Fibroblast of peridontal ligament (primary cell): Measurements from ENCODE around the gene FBXO38.
"Not testable (repeated sequence)": the region's sequence is repeated elsewhere in the genome, so short reads cannot be mapped to it uniquely, and the experiment has no call there.

Experiments used
- DNase-seq: peaks from one replicate; pipeline ENCODE4 v3.0.0-alpha.2; 2010; ENCODE audit errors: extremely low read depth

FBXO38 gene

DNA sequence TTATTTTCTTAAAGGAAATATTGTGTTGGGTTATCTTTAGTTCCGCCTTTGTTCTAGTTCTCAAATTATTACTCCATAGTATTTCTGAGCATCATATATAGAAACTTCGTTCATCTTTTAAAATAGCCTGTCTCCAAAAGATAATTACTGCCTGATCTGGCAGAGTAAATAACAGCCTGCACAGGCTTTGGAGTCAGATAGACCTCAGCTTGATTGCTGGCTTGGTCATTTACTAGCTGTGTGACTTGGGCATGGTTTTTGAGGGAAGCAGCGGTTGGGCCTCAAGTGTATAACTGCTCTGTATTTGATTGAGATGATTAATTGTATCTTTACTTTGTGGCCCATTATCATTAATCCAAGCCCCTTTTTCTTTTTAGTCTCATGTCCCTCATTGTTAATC, 50.1 kb downstream of the FBXO38 start:
- no peak for DNase-seq

DNA sequence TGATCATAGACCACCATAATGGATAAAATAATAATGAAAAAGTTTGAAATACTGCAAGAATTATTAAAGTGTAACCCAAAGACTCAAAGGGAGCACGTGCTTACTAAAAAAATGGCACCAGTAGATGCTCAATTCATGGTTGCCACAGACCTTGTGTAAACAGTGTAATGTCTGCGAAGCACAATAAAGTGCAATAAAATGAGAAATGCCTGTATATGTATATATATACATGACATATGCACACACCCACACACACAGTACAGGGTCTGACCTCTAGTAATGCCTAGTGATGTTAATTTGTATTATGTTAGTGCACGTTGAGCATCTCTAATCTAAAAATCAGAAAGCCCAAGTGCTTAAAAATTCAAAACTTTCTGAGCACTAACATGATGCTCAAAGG, 52.3 kb downstream of the FBXO38 start:
- no peak for DNase-seq

DNA sequence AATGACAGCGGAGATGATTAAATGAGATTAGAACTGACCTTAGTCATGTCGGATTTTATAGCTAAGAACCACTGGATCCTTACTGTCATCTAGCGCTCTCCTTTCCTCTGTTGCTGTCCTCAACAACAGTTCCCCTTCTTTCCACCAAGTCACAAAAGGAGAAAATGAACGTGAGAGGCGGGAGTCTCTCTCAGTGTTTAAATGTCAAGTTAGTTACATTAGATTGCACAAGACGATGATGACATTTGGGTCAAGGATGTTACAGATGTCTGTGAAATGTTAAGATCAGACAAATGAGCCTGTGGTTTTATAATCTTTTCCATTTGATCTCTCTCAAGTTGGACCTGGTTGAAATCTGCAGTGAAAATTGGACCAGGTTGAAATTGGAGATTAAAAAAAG, 53.5 kb downstream of the FBXO38 start:
- DNase-seq: peak; percentile 31

DNA sequence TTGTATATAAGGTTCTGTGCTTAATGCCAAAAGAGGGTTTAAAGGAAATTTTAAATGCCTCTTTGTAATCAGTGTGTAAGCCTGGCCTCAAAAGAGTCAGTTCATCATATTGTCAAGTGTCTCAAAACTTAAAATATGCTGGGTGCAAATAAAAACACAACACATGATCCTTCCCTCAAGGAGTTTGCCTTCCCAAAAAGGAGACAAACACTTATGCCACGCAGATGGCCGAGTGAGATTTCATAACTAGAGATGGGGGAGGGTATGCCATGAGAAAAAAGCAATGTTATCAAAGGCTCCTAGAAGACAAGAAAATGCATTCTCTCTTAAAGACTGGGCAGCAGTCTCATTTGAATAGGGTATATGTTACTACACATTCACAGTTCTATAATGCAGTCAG, 55.2 kb downstream of the FBXO38 start:
- no peak for DNase-seq

DNA sequence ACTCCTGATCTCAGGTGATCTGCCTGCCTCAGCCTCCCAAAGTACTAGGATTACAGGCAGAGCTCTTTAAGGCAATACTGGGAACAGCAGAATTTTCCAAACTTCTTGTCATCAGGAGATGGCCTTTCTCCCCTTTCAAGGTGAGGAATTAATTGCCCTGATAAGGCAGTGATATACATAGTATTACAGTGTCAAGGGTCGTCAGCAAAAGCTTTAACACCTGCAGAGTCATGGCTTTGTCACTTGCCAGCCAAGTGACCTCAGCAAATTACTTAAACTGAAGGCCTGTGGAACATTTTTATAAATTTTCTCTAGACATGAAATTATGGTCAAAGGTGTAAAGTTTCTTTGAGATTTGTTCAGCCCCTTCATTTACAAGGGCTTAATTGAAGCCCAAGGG, 59.5 kb downstream of the FBXO38 start:
- no peak for DNase-seq

DNA sequence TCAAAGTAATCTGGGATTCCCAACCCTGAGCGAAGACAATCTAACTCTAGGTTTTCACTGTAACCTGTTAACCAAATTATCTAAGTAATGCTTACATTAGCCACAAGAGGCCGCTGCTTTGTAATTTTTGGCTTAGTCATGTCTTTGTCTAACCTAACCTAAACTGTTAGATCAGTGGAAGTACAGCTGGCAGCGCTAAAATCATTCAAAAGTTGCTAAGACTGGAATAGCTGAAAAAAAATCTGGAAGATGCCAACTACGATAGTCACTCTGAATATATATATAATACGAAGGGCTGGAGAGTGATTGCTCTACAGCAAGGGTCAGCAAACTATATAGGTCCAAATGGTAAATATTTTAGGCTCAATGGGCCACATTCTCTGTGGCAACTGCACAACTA, 60.2 kb downstream of the FBXO38 start:
- DNase-seq: peak; percentile 87

DNA sequence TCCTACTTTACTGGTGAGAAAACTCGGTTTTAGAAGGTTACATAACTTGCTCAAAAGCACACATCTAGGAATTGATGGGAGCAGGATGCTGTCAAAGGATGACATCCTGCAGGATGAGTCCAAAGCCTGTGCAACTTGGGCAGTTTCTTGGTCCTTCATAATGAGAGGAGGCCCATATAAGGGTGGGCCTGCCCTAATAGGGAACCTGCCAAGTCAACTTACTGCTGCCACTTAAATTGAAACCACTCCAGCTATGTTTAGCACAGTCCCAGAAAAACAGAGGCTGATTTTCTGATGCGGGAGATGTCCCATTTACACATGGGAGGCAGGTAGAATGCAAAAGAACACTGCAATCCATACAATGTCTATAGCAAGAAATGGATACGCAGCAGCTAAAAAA, 61.8 kb downstream of the FBXO38 start:
- DNase-seq: no peak

DNA sequence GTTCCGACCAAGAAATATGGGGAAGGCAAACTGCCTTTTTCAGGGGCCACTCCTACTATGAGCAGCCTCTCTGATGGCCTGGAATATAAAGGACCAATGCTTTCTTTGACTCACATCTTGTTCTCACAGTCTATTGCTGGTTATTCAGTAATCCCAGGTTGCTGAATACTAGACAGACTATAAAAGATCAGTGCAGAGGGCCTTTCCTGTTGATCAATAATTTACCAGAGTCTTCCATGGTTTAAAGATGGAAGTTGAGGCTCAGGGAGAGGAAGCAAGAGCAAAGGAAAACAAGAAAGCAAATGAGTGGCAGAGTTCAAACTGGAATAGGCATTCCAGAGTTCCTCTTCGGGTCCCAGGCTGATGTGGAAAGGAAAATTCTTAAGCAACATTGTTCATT, 62.9 kb downstream of the FBXO38 start:
- no peak for DNase-seq

DNA sequence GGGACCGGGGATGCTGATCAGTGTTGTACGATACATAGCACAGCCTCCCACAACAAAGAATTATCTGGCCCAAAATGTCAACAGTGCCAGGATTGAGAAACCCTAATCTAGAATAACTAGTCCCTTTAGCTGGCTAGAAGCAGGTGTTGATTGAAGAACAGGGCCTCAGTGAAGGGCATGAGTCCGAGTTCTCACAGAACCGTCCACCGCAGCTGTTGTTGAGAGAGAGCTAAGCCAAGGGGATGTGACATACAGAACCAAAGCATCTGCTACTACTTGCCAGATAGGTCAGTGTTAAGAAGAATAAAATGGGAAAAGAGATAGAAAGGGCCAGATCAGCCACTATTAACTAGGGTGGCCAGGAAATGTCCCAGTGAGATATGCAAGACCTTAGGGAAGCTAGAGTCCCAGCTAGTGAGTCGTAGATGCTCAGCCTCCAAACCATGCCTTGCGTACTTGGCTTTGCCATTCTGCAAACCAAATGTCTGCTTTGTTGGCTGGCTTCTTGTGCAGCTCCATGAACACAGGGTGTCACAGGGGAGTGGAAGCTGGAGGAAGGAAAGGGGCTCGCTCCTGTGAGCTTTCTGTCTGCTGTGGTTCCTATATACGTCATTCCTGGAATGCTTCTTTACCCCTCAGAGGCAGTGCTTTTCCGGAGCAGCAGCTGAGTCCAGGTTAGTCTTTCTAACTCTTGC, 68.9 kb downstream of the FBXO38 start:
- no peak for DNase-seq

DNA sequence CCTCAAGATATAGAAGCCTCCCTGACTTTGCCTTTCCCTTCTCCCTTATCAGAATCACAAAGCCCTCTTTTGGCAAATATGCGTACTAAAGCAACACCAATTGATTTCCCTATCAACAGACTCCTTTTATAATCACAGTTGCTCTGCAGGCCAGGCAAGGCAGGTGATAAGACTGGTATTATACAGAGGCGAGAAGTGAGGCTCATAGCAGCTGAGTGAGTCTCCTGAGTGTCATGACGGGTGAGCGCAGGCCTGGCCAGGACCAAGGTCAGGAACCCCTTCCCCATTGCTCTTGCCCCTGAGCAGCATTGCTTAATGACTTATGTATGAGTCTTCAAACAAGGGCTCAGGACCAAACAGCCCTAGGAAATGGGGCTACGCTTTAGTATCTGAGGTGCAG, 70.8 kb downstream of the FBXO38 start:
- DNase-seq: no peak

DNA sequence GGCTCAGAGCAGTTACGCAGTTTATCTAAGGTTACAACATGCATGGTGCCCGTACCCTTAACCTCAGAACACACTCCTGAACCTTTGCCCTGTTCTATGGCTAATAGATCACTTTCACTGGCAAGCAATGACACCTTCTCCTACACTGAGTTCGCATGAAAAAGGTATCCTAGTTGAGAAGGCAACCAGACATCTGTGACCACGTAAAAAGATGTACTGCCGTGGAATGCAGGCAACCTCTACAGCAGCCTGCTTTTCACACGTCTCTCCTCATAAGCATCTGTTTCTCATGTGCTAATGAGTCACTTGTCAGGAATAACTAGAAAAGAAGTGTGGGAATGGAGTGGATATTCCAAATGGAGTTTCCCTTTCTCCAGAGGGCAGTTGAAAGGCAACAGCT, 71.4 kb downstream of the FBXO38 start:
- DNase-seq: no peak

DNA sequence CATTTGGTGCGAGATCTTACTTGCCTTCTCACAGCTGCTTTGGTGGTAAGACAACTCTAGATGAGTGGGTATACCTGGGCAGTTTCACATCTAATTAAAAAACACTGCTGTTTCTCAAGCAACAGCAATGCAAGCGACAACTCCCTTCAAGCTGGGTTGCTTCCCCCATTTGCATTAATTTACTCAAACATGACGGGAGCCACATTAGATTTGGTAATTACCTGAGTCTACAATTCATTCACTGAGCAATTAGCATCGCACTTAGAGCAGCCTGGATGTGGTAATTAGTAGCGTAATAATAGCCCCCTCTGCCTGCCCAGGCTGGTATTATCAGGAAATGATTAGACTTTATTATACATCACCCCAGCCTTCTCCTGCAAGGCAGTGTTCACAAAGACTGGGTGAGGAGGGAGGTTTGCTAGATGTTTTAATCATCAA, 73.4 kb downstream of the FBXO38 start:
- DNase-seq: no peak

DNA sequence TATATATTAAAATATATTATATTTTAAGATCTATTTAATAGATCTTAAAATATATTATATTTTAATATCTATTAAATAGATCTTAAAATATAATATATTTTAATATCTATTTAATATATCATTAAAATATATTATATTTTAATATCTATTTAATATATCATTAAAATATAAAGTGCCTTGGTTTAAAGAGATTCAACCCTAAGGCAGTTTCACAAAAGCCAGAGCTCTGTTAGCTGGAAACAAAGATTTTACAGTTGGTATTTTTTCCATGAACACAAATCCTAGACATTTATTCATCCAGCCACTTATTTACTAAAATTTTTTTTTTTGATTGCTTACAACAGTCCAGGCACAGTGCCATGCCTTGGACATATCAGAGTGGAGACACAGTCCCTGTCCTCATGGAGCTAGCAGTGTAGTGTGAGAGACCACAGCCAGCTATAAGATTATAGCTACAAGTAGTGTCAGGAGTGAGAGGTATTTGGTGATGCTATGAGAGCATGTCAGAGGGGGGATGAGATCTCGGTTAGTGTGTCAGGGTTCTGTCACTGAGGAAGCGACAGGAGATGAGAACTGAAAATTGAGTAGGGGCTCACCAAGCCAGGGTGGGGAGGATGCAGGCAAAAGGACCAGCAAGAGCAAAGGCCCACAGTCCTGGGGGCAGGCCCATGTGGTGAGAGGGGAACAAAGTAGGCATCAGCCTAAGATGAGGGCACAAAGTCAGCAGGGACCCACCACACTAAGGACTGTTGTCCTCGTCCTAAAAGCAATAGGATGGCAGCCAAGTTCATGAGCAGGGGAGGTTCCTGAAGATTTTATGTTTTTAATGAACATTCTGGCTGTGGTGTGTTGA, 74.5 kb downstream of the FBXO38 start:
- no peak for DNase-seq

DNA sequence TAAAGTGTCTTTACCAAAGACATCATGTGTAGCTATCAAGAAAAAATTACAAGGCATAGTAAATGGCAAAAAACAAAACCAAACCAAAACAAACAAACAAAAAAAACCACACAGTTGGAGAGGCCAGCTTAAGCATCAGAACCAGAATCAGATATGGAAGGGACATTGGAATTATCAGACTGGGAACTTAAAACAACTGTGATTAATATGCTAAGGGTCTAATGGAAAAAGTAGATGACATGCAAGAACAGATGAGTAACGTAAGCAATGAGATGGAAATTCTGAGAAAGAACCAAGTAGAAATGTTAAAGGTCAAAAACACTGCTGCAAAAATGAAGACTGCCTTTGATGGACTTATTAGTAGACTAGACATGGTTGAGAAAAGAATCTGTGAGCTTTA, 75.9 kb downstream of the FBXO38 start:
- DNase-seq: no peak

DNA sequence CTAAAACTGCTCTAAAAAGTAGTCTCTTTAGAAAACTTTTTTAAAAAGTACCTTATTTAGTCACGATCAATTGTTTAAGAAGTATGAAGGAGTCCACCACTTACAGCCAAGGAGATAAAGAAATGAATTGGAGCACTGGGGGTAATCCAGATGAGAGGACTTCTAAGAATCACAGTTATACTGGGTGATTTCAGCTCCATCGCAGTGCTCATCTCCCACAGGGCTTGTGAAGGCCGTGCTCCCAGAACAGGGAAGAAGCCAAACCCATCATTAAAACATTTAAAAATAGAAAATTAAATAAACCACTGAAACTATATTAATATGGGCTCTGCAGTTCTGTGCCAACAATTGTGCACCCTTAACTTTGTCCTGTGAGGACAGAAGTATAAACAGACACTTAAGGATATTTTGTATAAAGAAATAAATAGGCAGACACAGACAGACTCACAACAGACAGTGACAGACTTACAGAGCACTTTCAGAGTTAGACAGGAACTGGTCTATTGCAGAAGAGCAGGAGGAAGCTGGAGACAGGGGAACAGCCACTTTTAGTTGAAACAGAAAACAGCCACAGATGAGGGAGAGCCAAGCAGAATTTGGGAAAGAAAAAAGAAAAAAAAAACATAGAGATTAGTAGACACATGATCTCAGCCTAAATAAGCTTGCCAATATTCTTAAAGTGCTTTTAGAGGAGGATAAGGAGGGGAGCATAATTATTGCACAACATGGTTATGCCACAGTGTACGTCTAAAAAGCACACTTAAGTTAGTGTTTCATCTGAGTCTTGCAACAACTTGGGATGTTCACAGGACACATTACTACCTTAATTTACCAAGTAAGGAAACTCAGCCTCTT, 81.8 kb downstream of the FBXO38 start:
- DNase-seq: no peak

DNA sequence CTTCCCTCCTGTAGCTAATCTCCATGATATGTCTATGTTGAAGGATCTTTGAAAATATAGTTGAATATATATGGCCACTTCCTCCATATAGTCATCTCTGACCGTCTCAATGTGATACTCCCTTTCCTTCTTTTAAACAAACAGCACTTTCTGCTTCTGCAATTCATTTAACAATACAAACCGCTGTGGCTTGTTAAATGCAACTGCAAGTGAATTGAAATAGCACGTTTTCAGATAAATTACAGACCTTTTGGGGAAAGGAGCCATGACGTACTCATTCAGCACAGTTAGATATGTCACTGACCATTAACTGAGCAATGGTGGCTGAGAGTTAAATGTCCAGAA, 82.5 kb downstream of the FBXO38 start:
- DNase-seq: no peak

DNA sequence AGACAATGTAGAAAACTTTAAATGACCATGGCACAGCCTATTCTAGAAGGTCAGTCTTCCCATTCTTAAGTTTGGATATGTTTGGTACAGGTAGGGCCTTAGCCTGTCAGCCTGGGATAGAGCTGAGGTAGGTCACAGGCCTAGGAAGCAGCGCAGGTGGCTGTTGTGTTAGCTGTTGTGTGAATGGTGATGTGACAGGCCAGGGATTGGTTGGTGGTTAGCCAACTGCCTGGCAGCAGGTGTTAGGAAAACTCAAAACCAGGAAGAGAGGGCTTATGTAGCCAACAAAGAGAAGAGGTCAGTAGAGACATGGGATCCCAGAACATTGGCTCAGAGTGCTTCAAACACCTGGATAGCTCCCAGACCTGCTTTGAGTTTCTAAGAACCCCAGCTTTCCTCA, 84.2 kb downstream of the FBXO38 start:
- no peak for DNase-seq

DNA sequence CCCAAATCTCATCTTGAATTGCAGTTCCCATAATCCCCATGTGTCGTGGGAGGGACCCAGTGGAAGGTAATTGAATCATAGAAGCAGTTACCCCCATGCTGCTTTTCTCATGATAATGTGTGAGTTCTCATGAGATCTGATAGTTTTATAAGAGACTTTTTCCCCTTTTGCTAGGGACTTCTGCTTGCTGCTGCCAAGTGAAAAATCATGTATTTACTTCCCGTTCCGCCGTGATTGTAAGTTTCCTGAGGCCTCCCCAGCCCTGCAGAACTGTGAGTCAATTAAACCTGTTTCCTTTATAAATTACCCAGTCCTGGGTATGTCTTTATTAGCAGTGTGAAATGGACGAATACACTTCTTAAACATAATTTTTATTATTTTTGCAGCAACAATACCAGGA, 85.0 kb downstream of the FBXO38 start:
- not testable (repeated sequence) for DNase-seq

DNA sequence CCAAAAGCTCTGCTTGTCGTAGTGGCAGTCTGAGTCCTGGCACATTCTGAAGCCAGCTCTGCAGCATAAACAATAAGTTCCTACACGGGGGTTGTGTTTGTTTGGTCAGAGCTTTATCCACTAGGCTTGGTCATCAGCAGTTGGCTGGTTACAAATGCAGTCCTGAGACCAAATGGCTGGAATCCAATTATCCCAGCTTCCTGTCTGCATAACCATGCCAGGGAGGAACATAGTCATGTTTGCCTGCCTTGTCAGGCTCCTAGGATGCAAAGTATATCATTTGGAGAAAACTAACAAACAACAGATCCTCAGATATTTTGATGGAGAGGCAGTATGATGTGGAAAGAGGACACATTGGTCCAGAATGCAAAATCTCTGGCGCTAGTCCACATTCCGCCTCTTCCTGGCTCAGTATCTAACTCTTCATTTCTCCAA, 85.8 kb downstream of the FBXO38 start:
- peak; percentile 37 for DNase-seq

DNA sequence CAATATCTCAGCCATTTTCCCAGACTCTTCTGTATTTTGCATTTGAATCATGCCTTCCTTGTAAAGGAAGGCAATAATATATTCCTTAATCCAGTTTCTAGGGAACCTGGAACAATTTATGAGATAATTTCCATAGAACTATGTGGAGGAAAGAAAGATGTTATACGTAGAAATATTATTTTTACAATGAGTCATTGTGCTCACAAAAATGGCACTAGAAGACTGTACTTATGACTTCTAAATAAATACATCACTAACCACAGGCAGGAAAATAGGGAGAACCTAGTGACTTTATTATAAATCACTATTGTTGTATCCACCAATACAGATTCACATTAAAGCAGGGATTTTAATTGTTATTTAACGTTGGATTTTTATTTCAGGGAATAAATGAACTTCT, 87.6 kb downstream of the FBXO38 start:
- DNase-seq: peak; percentile 7

DNA sequence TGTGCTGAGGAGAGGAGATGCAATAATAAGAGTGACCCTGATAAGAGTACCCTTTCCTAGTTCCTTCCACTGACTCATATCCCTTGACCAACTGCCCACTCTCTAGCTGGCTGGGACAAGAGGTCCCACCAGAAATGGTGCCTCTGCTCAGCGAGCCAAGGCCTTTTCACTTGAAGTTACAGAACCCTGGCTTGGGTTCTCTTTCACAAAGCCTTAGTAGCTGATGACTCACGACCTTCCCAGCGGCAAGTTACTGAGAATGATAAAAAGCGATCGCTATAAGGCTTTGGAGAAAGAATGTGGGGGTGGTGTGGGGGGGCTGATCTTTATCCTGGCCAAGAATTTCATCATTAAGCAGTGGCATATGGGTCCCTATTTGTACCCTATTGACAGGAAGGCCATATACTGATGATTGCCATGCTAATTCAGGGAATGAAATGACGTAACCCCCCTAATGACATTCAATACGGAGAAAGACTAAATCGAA, 90.3 kb downstream of the FBXO38 start:
- no peak for DNase-seq

DNA sequence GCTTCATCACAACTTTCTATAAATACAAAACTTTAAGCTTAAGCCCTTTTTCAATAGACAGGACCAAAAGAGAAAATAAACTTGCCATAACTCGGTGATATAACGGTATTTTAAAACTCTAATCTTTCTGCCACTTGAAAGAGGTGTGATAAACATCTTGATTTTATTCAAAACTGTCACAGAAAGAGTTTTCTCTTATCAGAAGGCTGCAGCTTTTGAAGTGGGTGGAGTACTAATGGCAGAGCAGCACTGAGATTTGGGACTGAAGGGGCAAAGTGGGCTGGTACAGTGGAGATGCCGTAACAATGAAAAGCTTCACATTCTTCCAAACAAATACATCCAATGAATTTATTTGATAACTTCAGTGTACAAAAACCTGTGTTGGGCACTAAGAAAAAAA, 92.5 kb downstream of the FBXO38 start:
- DNase-seq: no peak
